Astrocyte of the hippocampus (primary cell): ENCODE measurements around the gene CACNB3.

ENCODE experiments used
- DNase-seq: peaks from one replicate; pipeline ENCODE4 v3.0.0; 2011; ENCODE audit warnings: low read depth, low spot score

CACNB3 gene

DNA sequence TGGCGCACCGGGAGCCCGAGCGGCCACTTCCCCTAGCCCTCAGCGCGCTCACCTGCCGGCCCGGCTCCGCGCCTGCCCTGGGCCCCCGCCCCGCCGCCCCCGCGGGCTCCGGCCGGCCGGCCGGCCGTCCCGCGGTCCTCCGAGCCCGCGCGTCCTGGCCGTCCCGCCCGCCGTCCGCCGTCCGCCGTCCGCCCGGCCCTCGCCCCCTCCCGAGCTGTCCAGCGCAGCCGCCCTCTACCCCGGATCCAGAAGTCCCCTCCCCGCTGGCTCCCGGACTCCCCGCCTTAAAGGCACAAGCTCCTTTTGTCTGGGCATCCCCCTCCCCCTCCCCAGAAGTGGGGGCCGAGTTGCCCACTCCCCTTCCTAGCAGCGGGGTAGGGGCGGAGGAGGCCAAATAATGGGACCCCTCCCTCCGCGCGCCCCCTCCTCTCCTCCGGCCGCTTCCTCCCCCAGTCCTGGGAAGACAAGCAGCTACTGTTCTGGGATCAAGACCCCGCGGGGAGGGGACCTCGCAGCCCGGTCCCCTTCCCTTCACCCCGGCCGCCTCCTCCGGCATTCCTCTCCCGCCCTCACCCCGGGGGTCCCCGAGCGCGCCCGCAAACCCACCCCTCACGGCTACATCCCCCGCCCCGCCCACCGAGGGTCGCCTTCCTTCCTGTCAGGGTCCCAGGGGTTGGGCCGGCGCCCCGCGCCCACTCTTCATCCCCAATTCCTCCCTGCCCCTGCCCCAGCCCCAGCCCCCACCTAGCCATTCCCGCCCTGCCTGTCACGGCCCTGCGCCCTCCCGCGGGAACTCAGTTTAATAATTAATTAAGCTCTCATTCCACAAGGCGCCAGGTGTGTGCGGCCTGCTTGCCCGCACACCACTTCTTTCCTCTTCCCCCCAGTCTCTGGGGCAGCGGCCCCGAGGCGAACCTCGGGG lies 29.2 kb upstream of the CACNB3 start, which contains the start of gene ADCY6:
ADCY6 (minus strand) TSS at position 236 of the 922 bp plus-strand sequence. CDS start 5,655 bp downstream, outside the sequence.
- DNase-seq = peak; percentile 87

GRCh38 chr12:48789858-48790326 lies 28.4 kb upstream of the CACNB3 start:
- DNase-seq = no peak

- no peak for DNase-seq
These were observed 24.6 kb upstream of the CACNB3 start for GRCh38 chr12:48793696-48794095.

DNA sequence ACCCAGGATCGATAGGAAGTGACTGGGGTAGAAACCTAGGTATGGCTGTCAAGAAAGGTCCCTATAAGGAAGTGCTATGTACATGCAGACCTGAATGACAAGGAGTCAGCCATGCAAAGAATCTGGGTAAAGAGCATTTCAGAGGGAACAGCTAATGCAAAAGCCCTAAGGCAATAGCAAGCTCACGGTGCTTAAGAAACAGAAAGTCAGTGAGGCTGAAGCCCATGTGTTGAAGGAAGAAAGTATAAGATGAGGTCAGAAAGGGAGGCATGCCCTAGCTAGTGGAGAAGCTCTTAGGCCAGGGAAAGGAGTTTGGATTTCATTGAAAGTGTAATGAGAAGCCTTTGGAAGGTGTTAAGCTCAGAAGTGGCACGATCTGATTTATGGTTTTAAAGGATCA lies 23.4 kb upstream of the CACNB3 start:
- no peak for DNase-seq

DNA sequence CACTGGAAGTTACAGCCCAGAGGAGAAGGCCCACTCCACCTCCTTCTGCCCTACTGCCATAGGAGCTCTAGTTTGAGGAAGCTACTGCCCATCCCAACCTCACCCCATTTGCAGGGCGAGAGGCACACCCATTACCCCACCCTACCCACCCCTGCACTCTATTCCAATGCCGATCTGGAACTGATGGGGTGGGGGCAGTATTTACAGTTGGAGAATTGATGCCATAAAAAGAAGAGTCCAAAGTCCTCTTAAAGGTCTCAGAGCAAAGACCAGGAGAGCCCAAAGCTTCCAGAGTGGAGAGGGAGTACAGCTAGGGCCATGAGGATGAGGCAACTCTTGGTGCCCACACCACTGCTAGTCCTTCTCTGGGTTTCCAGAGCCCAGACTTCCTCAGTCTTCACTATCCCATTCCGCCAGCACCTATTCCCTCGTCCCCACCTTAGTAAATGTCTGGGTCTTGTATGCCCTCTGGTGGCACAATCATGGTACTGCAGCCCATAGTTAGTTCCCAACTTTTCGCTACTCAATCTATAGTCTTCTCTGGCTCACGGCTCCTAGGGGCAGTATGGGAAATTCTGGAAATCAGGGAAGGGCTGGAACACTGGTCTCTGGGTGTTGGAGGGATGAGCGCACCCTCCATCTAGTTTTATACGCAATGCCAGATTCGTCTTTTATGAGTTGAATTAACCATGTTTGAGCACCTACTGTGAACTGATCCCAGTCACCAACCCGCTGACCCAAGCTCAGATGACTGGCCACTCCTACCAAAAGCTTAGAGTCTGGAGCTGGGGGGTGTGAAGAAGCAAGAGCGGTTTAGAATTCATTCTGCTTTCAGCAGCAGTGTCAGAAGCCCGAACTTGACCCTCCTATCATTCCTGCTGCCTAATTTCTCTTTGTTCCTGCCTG lies 22.5 kb upstream of the CACNB3 start:
- peak; percentile 85 for DNase-seq

GRCh38 chr12:48796976-48797375 lies 21.3 kb upstream of the CACNB3 start:
- DNase-seq = peak; percentile 61

DNA sequence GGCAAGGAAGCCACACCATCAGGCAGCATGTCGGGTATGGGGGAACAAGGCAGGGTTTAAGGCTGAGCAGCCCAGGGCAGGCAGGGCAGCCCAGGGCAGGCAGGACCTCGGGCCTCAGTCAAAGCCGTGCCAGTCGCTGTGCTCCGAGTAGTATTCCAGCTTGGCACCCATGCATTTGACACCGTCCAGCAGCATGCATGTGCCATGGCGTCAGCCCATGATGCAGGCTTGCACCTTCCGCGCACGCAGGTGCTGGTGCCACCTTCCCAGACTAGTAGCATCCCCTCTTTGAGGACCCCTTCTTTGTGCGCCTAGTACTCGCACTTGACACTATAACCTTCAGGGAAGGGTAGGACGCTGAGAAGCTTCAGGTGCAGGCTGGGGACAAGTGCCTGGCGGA lies 17.8 kb upstream of the CACNB3 start:
- no peak for DNase-seq

- no peak for DNase-seq
These were observed 17.3 kb upstream of the CACNB3 start for GRCh38 chr12:48800971-48801370.

- DNase-seq = no peak
These were observed 14.6 kb upstream of the CACNB3 start for GRCh38 chr12:48803675-48804074.

- no peak for DNase-seq
These were observed 10.3 kb upstream of the CACNB3 start for GRCh38 chr12:48807981-48808380.

GRCh38 chr12:48810903-48811431 lies 7.3 kb upstream of the CACNB3 start:
- DNase-seq = peak; percentile 79

DNA sequence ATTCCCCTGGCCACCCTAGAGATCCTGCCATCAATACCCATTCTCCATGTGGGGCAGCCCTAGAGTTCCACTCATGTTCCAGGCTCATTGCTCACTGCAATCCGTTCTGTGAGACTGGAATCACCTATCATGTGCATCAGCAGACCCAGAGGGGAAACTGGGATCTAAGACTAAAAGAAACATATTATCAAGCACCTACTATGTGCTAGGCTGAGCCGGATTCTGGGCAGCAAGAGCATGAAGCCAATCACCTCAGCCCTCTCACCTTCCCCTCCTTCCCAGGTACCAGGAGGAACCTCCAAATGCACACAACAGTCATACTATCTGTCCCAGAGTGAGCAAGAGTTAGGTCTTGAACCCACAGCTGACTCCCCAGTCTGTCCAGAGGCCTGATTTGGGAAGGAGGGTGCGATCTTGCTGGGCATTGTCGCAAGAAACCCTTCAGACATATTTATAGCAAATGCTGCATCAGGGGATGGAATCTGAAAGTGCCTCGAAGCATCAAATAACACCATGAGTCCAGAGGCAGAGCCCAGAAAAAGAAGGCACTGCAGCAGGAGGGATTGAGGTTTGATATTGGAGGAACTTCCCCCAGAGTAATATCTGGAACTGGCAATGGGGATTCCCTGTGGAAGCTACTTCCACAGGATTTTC lies 6.7 kb upstream of the CACNB3 start:
- no peak for DNase-seq

DNA sequence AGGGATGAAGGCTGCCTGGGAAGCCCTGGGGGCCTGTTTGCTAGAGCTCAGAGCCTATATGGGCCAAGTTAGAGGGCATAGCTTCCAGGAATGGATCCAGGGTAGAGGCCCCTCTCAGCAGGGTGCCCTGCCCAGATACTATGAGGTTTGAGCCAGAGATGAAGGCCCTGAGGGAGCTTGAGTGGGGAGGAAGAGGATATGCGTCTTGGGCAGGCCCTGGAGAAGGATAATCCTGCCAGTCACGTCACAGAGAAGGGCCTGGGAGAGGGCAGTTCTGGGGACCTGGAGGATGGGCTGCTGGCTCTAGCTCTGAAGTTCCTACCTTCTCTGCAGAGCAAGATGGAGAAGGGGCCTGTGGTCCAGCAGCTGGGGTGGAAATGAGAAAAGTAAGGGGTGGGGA lies 5.9 kb upstream of the CACNB3 start:
- no peak for DNase-seq

DNA sequence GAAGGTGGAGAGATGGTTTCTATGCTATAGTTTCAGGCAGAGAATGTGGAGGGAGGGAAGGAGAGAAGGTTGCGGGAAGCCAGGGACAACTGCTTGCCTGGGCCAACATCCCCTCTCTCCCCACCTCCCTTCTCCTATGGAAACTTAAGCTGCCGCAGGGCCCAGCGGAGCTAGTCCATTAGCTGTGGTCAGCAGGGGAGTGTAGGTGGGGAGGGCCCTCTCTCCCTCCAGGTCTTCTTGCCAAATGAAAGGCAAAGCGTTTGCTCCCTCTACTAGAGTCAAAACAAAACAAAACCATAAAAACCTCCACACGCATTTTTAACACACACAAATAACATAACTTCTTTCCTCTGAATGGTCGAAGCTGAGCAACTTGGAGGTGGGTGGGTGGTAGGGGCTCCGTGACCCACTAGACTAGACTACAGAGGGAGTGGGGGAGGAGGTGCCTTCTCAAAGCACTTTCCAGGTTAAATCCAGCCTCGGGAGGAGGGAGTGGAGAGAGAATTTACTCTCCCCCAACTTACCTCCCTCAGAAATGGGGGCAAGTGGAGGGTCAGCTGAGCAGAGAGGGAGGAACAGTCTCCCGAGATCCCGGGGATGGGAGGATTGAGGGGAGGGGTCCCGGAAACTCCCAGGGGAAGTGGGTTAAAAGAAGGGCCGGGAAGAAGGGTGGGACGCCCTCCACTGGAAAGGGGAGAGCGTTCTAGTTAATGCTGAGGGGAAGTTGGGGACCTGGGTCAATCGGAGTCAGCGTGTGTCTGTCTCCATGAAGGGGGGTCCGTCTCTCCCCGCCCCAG lies 4.6 kb upstream of the CACNB3 start:
- DNase-seq = peak; percentile 67

DNA sequence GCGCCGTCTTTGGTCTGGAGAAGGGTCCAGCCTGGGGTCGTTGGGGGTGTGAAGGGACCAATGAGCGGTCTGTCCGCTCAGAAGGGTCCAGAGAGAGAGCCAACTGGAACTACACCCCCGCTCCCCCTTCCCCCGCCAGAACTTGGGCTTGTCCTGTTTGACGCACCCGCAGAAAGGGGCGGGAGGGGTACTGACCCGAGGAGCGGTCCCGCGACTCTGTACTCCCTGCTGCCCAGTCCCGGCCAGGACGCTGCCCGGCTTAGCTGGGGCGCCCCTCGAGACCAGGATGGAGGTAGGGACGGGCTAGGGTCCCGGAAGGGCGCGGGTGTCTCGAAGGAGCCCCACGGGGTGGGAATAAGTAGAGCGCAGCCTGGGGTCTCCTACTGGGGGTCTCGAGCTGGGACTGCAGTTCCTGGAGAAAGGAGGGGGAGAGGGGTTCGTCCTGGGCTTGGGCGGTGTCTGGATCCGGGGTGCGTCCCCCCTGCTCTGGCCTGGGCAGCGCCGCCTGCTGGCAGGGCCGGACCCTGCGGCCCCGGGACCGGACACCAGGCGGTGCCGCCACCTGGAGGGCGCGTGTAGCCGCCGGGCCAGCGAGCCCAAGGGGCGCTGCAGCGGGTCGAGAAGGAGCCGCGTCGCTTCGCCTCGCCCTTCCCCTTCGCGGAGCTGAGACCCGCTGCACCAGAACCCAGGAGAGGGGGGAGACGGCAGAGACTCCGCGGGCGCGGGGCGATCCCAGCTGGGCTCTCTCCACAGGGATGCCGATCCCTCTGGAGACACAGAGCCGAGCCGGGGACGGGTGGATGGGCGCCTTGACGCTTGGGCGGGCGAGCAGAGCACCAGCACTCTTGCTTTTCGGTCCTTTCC lies 3.8 kb upstream of the CACNB3 start:
- DNase-seq = peak; percentile 94

GRCh38 chr12:48815126-48816110 lies 2.9 kb upstream of the CACNB3 start:
- DNase-seq = peak; percentile 91

DNA sequence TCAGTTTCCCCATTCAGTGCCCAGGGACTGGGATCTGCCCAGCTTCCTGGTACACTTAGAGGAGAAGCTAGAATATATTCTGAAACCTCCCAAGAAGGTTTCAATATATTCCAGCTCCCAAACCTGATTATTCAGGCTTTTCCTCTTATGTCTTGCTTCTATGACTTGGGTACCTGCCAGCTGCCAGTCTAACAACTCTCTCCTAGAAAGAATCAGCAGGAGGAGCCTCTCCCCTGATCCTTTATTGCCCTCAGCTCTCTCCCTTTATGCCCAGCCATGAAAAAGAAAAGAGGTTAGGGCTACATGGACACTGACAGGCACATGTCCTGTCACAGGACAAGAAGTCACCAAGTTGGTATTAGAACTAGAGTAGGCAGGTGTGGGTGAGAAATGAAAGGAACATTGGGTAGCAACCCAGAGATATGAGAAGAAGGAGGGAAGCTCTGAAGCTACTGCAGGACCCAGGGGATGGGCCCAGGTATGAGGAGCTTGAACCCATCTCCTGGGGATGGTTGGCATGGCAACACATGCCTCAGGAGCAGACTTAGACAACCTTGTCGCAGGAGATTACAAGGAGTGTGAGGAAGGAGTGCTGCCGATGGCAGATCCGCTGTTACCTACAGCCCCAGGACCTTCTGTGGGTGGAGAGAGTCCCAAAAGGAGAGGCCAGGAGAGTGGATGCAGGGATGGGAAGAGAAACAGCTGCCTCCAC lies 2.0 kb upstream of the CACNB3 start:
- peak; percentile 34 for DNase-seq
